IMR-90 (cell line): Measurements from ENCODE around the gene MRPL48.

Experiments used
- BHLHE40 ChIP-seq: fragments of 150-350 bp; IDR thresholded peaks from 2 replicates; pipeline ENCODE4 v1.6.1; 2016; ENCODE audit warnings: mild to moderate bottlenecking, low read depth, low read length
- CEBPB ChIP-seq: IDR thresholded peaks from 2 replicates; pipeline ENCODE4 v1.6.1; 2012; ENCODE audit warnings: low read depth, low read length, improper control_type of control experiment
- CTCF ChIP-seq: conservative IDR thresholded peaks from 2 replicates; pipeline ENCODE4 v1.5.1; 2012; ENCODE audit warnings: mild to moderate bottlenecking, low read depth, low read length, improper control_type of control experiment
- FOS ChIP-seq: fragments of 150-350 bp; IDR thresholded peaks from 2 replicates; pipeline ENCODE4 v1.6.1; 2016; ENCODE audit warnings: low read depth, low read length
- MAZ ChIP-seq: IDR thresholded peaks from 2 replicates; pipeline ENCODE4 v1.6.1; 2012; ENCODE audit warnings: low read depth, mild to moderate bottlenecking, low read length, improper control_type of control experiment, moderate library complexity, borderline replicate concordance
- MXI1 ChIP-seq: IDR thresholded peaks from 2 replicates; pipeline ENCODE4 v1.6.1; 2012; ENCODE audit warnings: low read depth, mild to moderate bottlenecking, low read length, moderate library complexity, borderline replicate concordance
- NFE2L2 ChIP-seq: fragments of 150-350 bp; IDR thresholded peaks from 2 replicates; pipeline ENCODE4 v1.6.1; 2016; ENCODE audit warnings: low read depth, mild to moderate bottlenecking, low read length
- POLR2A ChIP-seq: IDR thresholded peaks from 2 replicates; pipeline ENCODE4 v1.6.1; 2012; ENCODE audit warnings: mild to moderate bottlenecking, low read depth, low read length
- RAD21 ChIP-seq: IDR thresholded peaks from 2 replicates; pipeline ENCODE4 v1.6.1; 2012; ENCODE audit warnings: low read length, improper control_type of control experiment
- RFX5 ChIP-seq: IDR thresholded peaks from 2 replicates; pipeline ENCODE4 v1.8.0; 2012; ENCODE audit warnings: low read depth, mild to moderate bottlenecking, low read length, moderate library complexity
- SMC3 ChIP-seq: fragments of 150-350 bp; IDR thresholded peaks from 2 replicates; pipeline ENCODE4 v1.6.1; 2016; ENCODE audit warnings: low read depth, mild to moderate bottlenecking, antibody characterized with exemption, low read length, moderate library complexity
- USF2 ChIP-seq: fragments of 150-350 bp; IDR thresholded peaks from 2 replicates; pipeline ENCODE4 v1.6.1; 2017; ENCODE audit warnings: mild to moderate bottlenecking, antibody characterized with exemption, low read length, low read depth

- TF ChIP-seq CTCF, result no peak
- TF ChIP-seq POLR2A, result no peak
- no peak for TF ChIP-seq RFX5
- TF ChIP-seq CEBPB, result no peak
- TF ChIP-seq SMC3, result no peak
- no peak for TF ChIP-seq MAZ
- no peak for TF ChIP-seq RAD21
- TF ChIP-seq NFE2L2, result no peak
- no peak for TF ChIP-seq USF2
- TF ChIP-seq MXI1, result no peak
- no peak for TF ChIP-seq BHLHE40
- TF ChIP-seq FOS, result no peak
Measured at GRCh38 chr11:73766763-73767162, 20.9 kb upstream of the MRPL48 start.
